ENCODE data around the gene CD80. TPM values are rescaled to one million over a fixed set of nuclear protein-coding genes. Genes with fewer than 3 reads are reported as not detected.

Gene CD80
- total and polyA plus RNA-seq, 10 of the 15 experiments (the other 5 are each of a cell fraction or from before 2014, with no cell fraction given), result 41.4 to 137 (median 58.1) TPM

- TF ChIP-seq NBN (IDR thresholded peaks at IDR 0.05) (no peak), ASH2L (IDR thresholded peaks at IDR 0.05; ENCODE audit: borderline replicate concordance, low read depth) (no peak), NRF1 (conservative IDR thresholded peaks at IDR 0.05; ENCODE audit: low read depth, low read length) (no peak), SP1 (IDR thresholded peaks at IDR 0.05; ENCODE audit: low read depth, low read length) (no peak), IRF4 (IDR thresholded peaks at IDR 0.05; ENCODE audit: low read depth, low read length) (no peak), FOXM1 (IDR thresholded peaks at IDR 0.05; ENCODE audit: low read depth, low read length) (peak; percentile 24; the same call in 1 of the 2 replicates), USF2 (IDR thresholded peaks at IDR 0.05; ENCODE audit: borderline replicate concordance, low read depth, low read length) (no peak), CREB1 (IDR thresholded peaks at IDR 0.05; ENCODE audit: low read depth) (0 out of 2 replicates have a peak, but pooled peaks have one; percentile 35), WRNIP1 (IDR thresholded peaks at IDR 0.05; ENCODE audit: borderline replicate concordance, low read depth, low read length) (no peak), BRCA1 (IDR thresholded peaks at IDR 0.05; ENCODE audit: low read depth, low read length) (no peak), MEF2A (IDR thresholded peaks at IDR 0.05; ENCODE audit: insufficient read depth, low read depth, low read length) (peak; percentile 95), ZBTB33 (IDR thresholded peaks at IDR 0.05) (no peak), ATF2 (IDR thresholded peaks at IDR 0.05; ENCODE audit: low read length) (peak; percentile 16; the same call in 1 of the 2 replicates), EGR1 (IDR thresholded peaks at IDR 0.05; ENCODE audit: borderline replicate concordance in 1 of 2, low read depth in 2 of 2, low read length in 2 of 2) (no peak), SMC3 (IDR thresholded peaks at IDR 0.05; ENCODE audit: borderline replicate concordance, low read length) (no peak), ZZZ3 (IDR thresholded peaks at IDR 0.05; ENCODE audit: control insufficient read depth, insufficient read length, low read depth) (no peak)
These were observed 20.6 kb downstream of the CD80 start (continued) for GRCh38 chr3:119538772-119539171.
